Right lobe of liver (tissue), 6 donors: ENCODE data around the gene NVL. TPM values are rescaled to one million over a fixed set of nuclear protein-coding genes. Genes with fewer than 3 reads are reported as not detected.

Experiments
- ATAC-seq, 4 donors: fragments of 200-7000 bp; cut with Tn5 transposase; one replicate each; pipeline ENCODE4 v1.9.1; 2020; ENCODE audit warnings: mild to moderate bottlenecking in 4 of 4, moderate library complexity in 4 of 4
- DNase-seq, 3 donors: peaks; one replicate each; pipeline ENCODE4 v3.0.0-alpha.2; 2020
- H3K27ac ChIP-seq, 3 donors: fragments of 200-600 bp; one replicate each; pipeline ENCODE4 v1.8.0; 2022
- H3K27me3 ChIP-seq, 2 donors: fragments of 200-600 bp; one replicate each; pipeline ENCODE4 v1.8.0; 2022
- H3K36me3 ChIP-seq, 4 donors: fragments of 200-600 bp; sonication (generic) in 1 of 4; one replicate each; pipeline versions ENCODE4 v1.5.1 to v1.8.0; 2017 to 2022; ENCODE audit warnings: control low read depth in 1 of 4
- H3K4me1 ChIP-seq, 4 donors: fragments of 200-600 bp; sonication (generic) in 1 of 4; one replicate each; pipeline versions ENCODE4 v1.5.1 to v1.8.0; 2017 to 2022; ENCODE audit warnings: control low read depth in 1 of 4
- H3K4me3 ChIP-seq, 3 donors: fragments of 200-600 bp; one replicate each; pipeline ENCODE4 v1.8.0; 2022
- H3K9me3 ChIP-seq, 4 donors: fragments of 200-600 bp; sonication (generic) in 1 of 4; one replicate each; pipeline versions ENCODE4 v1.5.1 to v1.8.0; 2017 to 2022; ENCODE audit warnings: control low read depth in 1 of 4
- POLR2A ChIP-seq: fragments of 450-650 bp; IDR thresholded peaks from one replicate; pipeline ENCODE4 v1.6.1; 2017; ENCODE audit warnings: antibody characterized with exemption, mild to moderate bottlenecking
- WGBS: methylation state at CpG from one replicate; pipeline ENCODE4 v1.1.6; 2018; ENCODE audit warnings: low coverage, low lambda C conversion rate; ENCODE audit not compliant: insufficient coverage; ENCODE audit errors: missing lambda C conversion rate; 5-methylcytosine and 5-hydroxymethylcytosine counted together
- intact Hi-C, 2 donors: fragments of 100-400 bp; cut with DNase I; formaldehyde crosslinking; loops; one replicate each; pipeline versions ENCODE4 v1.11.2 to v1.14.1; 2022
- total RNA-seq, 6 experiments: library from RNA; depleted of rRNA in 2 of 6; stranded (reverse); fragments of >200 nt in 2 of 6; fragmentation: NEBNext Ultra II Directional in 3 of 6; extraction: Animal tissue kit (Norgen Biotek cat#: 25700) in 3 of 6; gene quantifications; one replicate each; pipeline versions ENCODE4 v1.1.0 to v1.2.4, GENCODE V29; 2016 to 2023
- TF ChIP-seq, protein P1 (sequence below), 4 donors: fragments of 200-600 bp in 3 of 4; fragments of 450-650 bp in 1 of 4; IDR thresholded peaks; one replicate each; pipeline versions ENCODE4 v1.5.1 to v1.8.0; 2016 to 2022; ENCODE audit warnings: antibody characterized with exemption in 4 of 4, mild to moderate bottlenecking in 2 of 4
- donor health status: DM: no; HTN: yes; CAD: no.
- donor health status: DM: no; HTN: no; CAD: no.
- donor health status: DM: no; HTN: no; CAD: no.
- donor health status: DM: no; HTN: yes; CAD: no.
- donor health status: DM: no; HTN: yes; CAD: no.

NVL gene
- total RNA-seq, 6 experiments from 2014 or later = 4.5 to 8.9 (median 6.8) TPM

- intact Hi-C loops = no loop called here
- Histone ChIP-seq H3K4me3 (no peak overlapping the region), H3K9me3 (no peaks in the 10 kb centered on the region), H3K36me3 (peaks cover 0 to under 1% (median 0%) of the 10 kb centered on the region in 4 donors), H3K4me1 (peaks cover 0 to 18% (median 0%) of the 10 kb centered on the region in 4 donors), H3K27me3 (no peaks in the 10 kb centered on the region), H3K27ac (no peak overlapping the region)
- no peak for DNase-seq
- 85% methylated on average over 4 of the region's 4 CpGs for WGBS
- TF ChIP-seq, protein P1, sequence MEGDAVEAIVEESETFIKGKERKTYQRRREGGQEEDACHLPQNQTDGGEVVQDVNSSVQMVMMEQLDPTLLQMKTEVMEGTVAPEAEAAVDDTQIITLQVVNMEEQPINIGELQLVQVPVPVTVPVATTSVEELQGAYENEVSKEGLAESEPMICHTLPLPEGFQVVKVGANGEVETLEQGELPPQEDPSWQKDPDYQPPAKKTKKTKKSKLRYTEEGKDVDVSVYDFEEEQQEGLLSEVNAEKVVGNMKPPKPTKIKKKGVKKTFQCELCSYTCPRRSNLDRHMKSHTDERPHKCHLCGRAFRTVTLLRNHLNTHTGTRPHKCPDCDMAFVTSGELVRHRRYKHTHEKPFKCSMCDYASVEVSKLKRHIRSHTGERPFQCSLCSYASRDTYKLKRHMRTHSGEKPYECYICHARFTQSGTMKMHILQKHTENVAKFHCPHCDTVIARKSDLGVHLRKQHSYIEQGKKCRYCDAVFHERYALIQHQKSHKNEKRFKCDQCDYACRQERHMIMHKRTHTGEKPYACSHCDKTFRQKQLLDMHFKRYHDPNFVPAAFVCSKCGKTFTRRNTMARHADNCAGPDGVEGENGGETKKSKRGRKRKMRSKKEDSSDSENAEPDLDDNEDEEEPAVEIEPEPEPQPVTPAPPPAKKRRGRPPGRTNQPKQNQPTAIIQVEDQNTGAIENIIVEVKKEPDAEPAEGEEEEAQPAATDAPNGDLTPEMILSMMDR (IDR thresholded peaks at IDR 0.05) = no peak
- TF ChIP-seq POLR2A = no peak
- no peak for ATAC-seq
Observed at GRCh38 chr1:224198572-224198971, 131.4 kb downstream of the NVL start.

DNA sequence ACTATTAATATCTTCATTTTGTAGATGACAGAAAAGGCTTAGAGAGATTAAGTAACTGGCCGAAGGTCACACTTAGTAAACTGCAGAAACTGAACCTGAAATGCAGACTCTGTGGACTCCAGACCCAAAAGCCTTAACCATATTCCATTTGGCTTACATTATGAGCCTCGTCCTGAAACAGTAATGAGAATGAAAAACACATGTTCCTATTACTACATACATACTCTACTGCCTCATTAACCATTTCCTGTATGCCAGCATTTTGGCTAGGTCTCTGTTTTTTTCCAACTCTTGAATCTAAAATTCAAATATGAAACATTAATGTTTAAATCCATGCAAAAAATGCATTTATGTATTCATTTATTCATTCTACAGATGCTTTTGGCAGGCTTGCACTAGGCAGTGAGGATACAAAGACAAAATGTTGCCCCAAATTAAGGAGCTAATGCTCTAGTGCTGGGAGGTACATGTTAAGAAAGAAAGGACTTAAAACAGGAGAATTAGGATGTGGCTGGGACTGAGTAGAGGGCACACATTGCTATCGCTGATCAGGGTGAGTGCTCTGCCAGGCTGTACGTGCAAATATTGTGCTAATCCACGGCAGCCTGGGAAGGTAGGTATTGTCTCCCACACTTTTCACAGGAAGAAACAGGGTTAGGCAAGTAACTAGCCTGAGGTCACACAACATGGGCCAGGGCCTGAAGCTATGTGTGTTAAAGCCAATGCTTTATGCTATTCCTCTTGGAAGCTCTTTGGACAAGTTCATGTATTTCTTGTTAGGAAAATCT lies 133.0 kb downstream of the NVL start:
- Histone ChIP-seq H3K27me3 (no peaks in the 10 kb centered on the region), H3K9me3 (no peaks in the 10 kb centered on the region), H3K36me3 (peaks cover 0 to 16% (median 0%) of the 10 kb centered on the region in 4 donors), H3K4me3 (no peak overlapping the region), H3K27ac (peak overlapping the region in 2 of 3 donors; percentile 9 to 53), H3K4me1 (peaks cover 0 to 18% (median 0%) of the 10 kb centered on the region in 4 donors)
- intact Hi-C loops = no loop called here
- TF ChIP-seq, protein P1 (IDR thresholded peaks at IDR 0.05) = no peak
- TF ChIP-seq POLR2A = no peak
- WGBS = 23% methylated on average over 5 of the region's 5 CpGs
- DNase-seq (no peak), ATAC-seq (peak; percentile 72 to 89 (median 84))

DNA sequence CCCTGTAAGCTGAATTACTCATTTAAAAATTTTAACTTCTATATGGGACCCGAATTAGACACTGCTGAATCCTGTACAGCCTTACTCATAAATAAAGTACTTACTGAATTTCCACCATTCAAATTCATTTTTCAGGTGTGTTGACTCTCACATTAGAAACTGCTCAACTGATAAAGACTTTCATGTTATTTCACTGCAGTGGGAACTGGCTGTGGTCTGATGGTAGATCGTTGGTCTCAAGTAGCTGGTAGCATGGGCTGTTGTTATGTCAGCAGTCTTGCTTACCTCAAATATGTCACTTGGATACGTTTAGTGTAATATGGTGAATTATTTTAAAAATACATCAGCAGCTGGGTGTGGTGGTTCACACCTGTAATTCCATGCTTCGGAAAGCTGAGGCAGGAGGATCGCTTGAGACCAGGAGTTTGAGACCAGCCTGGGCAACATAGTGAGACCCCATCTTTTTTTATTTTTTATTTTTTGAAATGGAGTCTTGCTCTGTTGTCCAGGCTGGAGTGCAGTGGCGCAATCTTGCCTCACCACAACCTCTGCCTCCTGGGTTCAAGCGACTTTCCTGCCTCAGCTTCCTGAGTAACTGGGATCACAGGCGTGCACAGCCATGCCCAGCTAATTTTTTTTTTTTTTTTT lies 136.5 kb downstream of the NVL start:
- DNase-seq = no peak

GRCh38 chr1:224192082-224192788 lies 137.7 kb downstream of the NVL start:
- no peak for ATAC-seq
- Histone ChIP-seq H3K4me1 (peaks cover 0 to 16% (median 0%) of the 10 kb centered on the region in 4 donors), H3K9me3 (no peaks in the 10 kb centered on the region), H3K27me3 (no peaks in the 10 kb centered on the region), H3K4me3 (no peak overlapping the region), H3K27ac (no peak overlapping the region), H3K36me3 (peaks cover 0 to 25% (median 0%) of the 10 kb centered on the region in 4 donors)
- 64% methylated on average over 5 of the region's 5 CpGs for WGBS
- intact Hi-C loops = no loop called here
- DNase-seq = no peak
- TF ChIP-seq POLR2A = no peak
- TF ChIP-seq, protein P1 (IDR thresholded peaks at IDR 0.05) = no peak

More for the DNA sequence above, 136.5 kb downstream of the NVL start:
- TF ChIP-seq, protein P1 (IDR thresholded peaks at IDR 0.05) = no peak
- TF ChIP-seq POLR2A = no peak
- intact Hi-C loops = no loop called here
- ATAC-seq = no peak
- Histone ChIP-seq H3K4me3 (no peak overlapping the region), H3K27ac (no peak overlapping the region), H3K27me3 (no peaks in the 10 kb centered on the region), H3K9me3 (no peaks in the 10 kb centered on the region), H3K36me3 (peaks cover 0 to 25% (median 0%) of the 10 kb centered on the region in 4 donors), H3K4me1 (peaks cover 0 to 18% (median 0%) of the 10 kb centered on the region in 4 donors)
- 88% methylated on average over 8 of the region's 8 CpGs for WGBS
